Adipocyte (in vitro differentiated cells): ENCODE data around the gene NTNG1.

Experiments used
- DNase-seq: peaks from one replicate; pipeline ENCODE4 v3.0.0-alpha.2; 2015; ENCODE audit warnings: low read depth
- H3K27me3 ChIP-seq: replicated peaks from 2 replicates; pipeline ENCODE4 v1.7.0; 2013; ENCODE audit warnings: mild to moderate bottlenecking, low read length, moderate library complexity; ENCODE audit not compliant: control insufficient read depth, insufficient read depth
- H3K36me3 ChIP-seq: 2 replicates; pipeline ENCODE4 v1.7.0; 2013; ENCODE audit warnings: low read length, mild to moderate bottlenecking, moderate library complexity; ENCODE audit not compliant: control insufficient read depth, insufficient read depth, severe bottlenecking
- H3K4me1 ChIP-seq: 2 replicates; pipeline ENCODE4 v1.7.0; 2013; ENCODE audit warnings: mild to moderate bottlenecking, low read length, moderate library complexity; ENCODE audit not compliant: control insufficient read depth, insufficient read depth
- H3K4me3 ChIP-seq: 2 replicates; pipeline ENCODE4 v1.7.0; 2013; ENCODE audit warnings: mild to moderate bottlenecking, low read length, moderate library complexity
- H3K9ac ChIP-seq: 2 replicates; pipeline ENCODE4 v1.7.0; 2013; ENCODE audit warnings: mild to moderate bottlenecking, low read length, moderate library complexity
- H3K9me3 ChIP-seq: 2 replicates; pipeline ENCODE4 v1.7.0; 2013; ENCODE audit warnings: mild to moderate bottlenecking, low read length, moderate library complexity; ENCODE audit not compliant: control insufficient read depth

Gene NTNG1

DNA sequence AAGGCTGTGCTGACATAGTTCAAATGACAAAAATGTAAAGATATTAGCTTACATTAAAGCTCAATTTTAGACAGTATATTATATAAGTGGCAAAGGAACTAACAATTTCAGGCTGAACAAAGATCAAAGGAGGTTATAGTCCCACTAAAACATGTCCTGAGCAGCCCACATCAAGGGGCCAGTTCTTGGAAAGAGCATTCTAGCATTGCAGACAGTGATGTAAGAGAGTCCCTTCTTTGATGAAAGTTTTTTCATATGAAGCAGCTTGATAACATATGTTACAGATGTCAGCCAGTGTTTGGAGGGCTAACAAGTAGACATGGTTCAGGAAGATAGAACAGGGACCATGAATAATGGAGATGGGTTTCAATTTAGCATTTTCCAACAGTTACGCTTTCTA lies 301.7 kb downstream of the NTNG1 start:
- DNase-seq: no peak
- Histone ChIP-seq H3K4me3 (no peak overlapping the region), H3K4me1 (no peaks in the 10 kb centered on the region), H3K9me3 (no peaks in the 10 kb centered on the region), H3K36me3 (no peaks in the 10 kb centered on the region), H3K27me3 (no peaks in the 10 kb centered on the region), H3K9ac (no peak overlapping the region)

DNA sequence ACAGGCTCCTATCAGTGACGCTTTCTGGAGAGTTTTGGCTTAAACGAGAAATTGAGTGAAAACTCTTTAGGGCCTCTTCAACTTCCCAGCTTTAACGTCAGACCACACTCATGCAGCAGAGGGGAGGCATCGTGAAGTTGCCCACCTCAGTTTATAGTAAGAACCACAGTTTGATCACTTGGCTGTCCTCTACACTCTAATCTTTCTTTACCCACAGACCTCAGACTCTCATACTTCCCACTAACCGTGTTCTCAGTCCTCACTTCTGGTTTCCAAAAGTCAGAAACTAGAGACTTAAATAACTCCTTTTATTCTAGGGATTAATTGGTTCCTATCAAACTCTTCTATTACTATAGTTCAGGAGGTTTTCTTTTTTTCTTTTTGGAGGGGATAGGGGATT lies 302.2 kb downstream of the NTNG1 start:
- H3K27me3 ChIP-seq: no peaks in the 10 kb centered on the region
- no peak for DNase-seq
- H3K4me3 ChIP-seq: no peak overlapping the region
- no peaks in the 10 kb centered on the region for H3K9me3 ChIP-seq
- H3K4me1 ChIP-seq: no peaks in the 10 kb centered on the region
- no peak overlapping the region for H3K9ac ChIP-seq
- H3K36me3 ChIP-seq: no peaks in the 10 kb centered on the region

DNA sequence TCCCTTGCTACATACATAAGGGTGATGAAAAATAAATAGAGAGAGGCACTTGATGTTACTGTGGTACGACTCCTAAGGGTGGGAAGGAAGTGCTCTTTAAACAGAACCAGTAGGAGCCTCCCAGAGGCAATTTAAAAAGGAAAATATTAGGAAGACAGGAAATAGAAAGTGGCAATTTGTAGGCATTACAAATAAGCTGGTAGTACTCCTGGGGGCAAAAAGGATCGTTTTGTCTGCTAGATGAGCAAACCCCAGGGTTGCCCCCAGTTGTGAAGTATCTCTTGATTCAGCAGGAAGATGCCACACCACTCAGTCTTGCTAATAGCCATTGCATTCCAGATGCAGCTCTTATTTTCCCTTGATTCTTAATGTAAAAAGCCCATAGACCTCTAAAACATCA lies 303.0 kb downstream of the NTNG1 start:
- no peak overlapping the region for H3K9ac ChIP-seq
- DNase-seq: no peak
- H3K4me3 ChIP-seq: no peak overlapping the region
- no peaks in the 10 kb centered on the region for H3K36me3 ChIP-seq
- no peaks in the 10 kb centered on the region for H3K27me3 ChIP-seq
- no peaks in the 10 kb centered on the region for H3K9me3 ChIP-seq
- H3K4me1 ChIP-seq: no peaks in the 10 kb centered on the region

DNA sequence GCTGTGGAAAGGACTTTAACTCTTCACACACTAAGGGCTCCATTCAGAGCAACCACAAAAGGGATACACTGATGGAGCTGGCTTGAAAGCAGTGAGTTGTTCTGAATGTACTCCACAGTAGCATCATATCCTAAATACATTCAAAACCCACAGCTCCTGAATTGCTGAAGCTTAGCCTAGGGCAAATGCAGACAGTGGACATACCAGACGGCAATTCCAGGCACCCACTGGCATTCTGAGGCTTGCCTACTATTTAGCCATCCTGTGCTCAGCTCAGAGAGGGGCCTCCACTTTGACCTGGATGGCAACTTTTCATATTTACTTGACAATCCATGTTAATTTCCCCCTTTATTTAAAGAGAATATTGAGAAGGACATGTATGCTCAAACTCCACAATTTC lies 303.5 kb downstream of the NTNG1 start:
- H3K4me1 ChIP-seq: no peaks in the 10 kb centered on the region
- no peak overlapping the region for H3K4me3 ChIP-seq
- no peak overlapping the region for H3K9ac ChIP-seq
- no peaks in the 10 kb centered on the region for H3K36me3 ChIP-seq
- peak; percentile 5 for DNase-seq
- H3K27me3 ChIP-seq: no peaks in the 10 kb centered on the region
- H3K9me3 ChIP-seq: no peaks in the 10 kb centered on the region

DNA sequence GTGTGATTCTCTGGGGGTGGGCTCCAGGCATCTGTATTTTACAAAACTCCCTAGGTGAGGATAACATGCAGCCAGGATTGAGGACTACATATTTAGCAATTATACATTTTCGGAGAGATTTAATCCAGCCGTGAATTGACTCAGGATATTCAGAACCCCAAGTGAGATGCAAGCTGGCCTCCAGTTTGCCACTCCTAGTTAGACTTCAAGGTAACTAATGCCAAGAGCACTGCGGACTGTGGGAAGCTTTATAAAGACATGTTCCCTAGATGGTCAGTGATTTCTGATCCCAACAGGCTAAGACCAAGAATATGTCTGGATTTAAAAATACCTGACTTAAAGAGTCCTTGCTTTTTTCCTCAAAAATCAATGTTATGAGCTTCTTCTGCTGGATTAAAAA lies 308.5 kb downstream of the NTNG1 start:
- no peaks in the 10 kb centered on the region for H3K4me1 ChIP-seq

DNA sequence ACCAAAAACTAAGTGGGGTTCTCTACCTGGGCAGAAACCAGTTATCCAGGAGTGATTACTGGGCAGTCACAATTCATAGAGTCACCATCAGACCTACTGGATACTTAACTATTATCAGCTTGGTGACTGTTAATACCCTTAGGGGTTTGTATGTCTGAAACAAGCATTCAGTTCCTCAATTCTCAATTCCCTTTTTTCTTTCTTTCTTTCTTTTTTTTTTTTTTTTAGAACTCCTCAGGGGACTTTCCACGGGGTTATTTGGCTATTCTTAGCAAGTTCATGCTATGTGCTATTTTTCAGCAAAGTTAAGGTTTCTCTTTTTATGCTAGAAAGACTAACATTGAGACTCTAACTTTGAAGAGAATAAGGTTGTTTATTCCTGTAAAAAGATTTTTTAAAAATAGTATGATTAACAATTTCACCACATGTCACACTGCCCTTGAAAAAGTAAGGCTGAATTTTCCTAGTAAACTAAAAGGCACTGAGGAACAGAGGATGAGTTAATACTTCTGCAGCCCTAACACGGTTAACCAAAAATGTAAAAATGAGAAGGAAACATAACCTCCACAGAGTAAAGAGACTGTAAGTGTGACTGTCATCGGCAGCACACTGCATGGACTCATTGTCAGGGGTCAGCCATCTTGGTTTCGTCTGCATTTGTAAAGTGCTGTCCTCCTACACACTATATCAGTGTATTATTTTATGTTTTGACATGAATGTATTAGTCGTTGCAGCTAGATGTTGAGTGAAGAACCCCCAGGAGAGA lies 310.2 kb downstream of the NTNG1 start:
- Histone ChIP-seq H3K9ac (no peak overlapping the region), H3K4me3 (no peak overlapping the region), H3K36me3 (no peaks in the 10 kb centered on the region), H3K27me3 (no peaks in the 10 kb centered on the region), H3K4me1 (no peaks in the 10 kb centered on the region), H3K9me3 (no peaks in the 10 kb centered on the region)
- no peak for DNase-seq

More for the DNA sequence above, 308.5 kb downstream of the NTNG1 start:
- H3K9me3 ChIP-seq: no peaks in the 10 kb centered on the region
- no peak overlapping the region for H3K4me3 ChIP-seq
- no peaks in the 10 kb centered on the region for H3K36me3 ChIP-seq
- no peak overlapping the region for H3K9ac ChIP-seq
- no peak for DNase-seq
- no peaks in the 10 kb centered on the region for H3K27me3 ChIP-seq

DNA sequence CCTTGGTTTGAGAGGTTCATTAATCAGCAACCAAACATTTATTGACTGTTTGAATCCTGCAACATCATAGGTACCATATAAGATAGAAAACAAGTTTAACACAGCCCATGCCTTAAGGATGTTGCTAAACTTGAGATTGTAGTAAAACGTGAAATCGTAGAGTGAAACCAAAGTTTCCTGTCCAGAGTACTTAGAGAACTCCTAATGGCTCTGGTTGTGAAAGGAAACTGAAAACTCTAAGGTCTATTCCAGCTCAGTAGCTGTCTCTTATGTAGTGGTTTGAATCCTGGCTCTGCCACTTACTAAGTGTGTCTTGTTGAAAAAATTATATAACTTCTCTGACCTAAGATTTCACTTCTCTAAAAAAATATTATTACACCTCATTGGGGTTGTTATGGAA lies 310.9 kb downstream of the NTNG1 start:
- DNase-seq: no peak
- no peaks in the 10 kb centered on the region for H3K4me1 ChIP-seq
- H3K9me3 ChIP-seq: no peaks in the 10 kb centered on the region

DNA sequence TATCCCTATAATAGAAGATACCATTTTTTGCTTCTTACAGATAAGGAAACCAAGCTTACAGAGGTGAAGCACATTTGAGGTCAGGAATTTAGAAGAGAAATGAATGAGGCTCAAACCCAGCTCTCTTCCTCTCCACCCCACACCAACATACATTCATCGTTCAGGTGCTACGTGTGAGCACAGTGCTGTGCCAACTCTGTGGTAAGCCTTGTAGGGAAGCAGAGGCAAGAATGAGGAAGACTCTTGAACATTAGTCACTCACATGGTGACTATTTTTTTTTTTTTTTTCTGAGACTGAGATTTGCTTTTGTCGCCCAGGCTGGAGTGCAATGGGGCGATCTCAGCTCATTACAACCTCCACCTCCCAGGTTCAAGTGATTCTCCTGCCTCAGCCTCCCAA lies 314.0 kb downstream of the NTNG1 start:
- H3K4me1 ChIP-seq: no peaks in the 10 kb centered on the region
- H3K9ac ChIP-seq: no peak overlapping the region
- no peak overlapping the region for H3K4me3 ChIP-seq
- DNase-seq: no peak
- no peaks in the 10 kb centered on the region for H3K36me3 ChIP-seq
- H3K9me3 ChIP-seq: no peaks in the 10 kb centered on the region
- H3K27me3 ChIP-seq: no peaks in the 10 kb centered on the region

More for the DNA sequence above, 310.9 kb downstream of the NTNG1 start:
- H3K4me3 ChIP-seq: no peak overlapping the region
- H3K36me3 ChIP-seq: no peaks in the 10 kb centered on the region
- no peaks in the 10 kb centered on the region for H3K27me3 ChIP-seq
- H3K9ac ChIP-seq: no peak overlapping the region

DNA sequence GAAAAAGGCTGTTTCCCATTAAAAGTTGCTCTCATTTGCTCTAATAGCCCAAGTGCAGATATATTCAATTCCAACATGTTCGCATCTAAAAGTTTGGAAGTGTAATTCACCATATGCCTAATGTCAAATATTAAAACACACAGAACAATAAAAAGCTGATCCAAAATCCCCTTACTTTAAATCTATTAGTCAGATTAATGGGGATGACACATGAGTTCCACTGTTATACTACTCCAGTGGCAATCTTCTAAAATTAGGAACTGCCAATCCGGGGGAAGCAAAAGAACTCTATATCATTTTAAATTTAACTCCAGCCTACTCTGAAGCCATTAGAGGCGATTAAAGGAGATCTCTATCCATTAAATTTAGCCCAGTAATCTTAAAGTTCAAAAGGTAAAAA lies 317.1 kb downstream of the NTNG1 start:
- Histone ChIP-seq H3K4me1 (no peaks in the 10 kb centered on the region), H3K27me3 (no peaks in the 10 kb centered on the region), H3K9me3 (no peaks in the 10 kb centered on the region), H3K9ac (no peak overlapping the region), H3K4me3 (no peak overlapping the region), H3K36me3 (no peaks in the 10 kb centered on the region)
- DNase-seq: no peak

DNA sequence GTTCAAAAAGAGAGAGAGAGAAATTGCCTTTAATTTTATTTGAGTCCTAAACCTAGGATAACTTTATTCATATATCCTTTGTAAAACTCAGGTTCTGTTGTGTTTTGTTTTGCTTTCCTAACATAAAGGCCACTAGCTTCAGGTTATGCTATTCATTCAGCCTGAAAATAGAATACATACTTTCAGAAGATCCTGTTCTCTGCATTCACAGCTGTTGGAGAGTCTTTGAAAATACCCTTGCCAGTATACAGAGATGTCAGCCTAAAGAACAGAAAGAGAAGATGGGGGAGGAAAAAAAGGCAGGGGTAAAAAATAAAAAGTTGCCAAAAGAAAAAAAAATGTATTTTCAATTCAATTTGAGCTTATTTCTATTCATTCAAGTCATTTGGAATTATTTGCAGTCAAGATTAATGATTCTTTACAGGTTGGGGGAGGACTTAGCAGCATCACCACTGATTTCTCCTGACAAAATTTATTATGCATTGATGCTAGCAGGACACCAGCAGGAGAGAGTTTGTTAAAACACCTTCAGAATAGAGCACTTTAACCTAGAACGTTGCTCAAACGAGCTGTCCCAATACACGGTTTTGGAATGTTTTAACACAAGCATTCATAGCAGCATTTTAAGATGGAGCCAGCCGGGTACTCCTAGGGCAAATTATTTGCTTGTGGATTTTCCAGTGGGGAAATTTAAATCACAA lies 318.5 kb downstream of the NTNG1 start:
- Histone ChIP-seq H3K9ac (no peak overlapping the region), H3K36me3 (no peaks in the 10 kb centered on the region), H3K9me3 (no peaks in the 10 kb centered on the region), H3K4me3 (no peak overlapping the region), H3K27me3 (no peaks in the 10 kb centered on the region), H3K4me1 (no peaks in the 10 kb centered on the region)
- DNase-seq: no peak

DNA sequence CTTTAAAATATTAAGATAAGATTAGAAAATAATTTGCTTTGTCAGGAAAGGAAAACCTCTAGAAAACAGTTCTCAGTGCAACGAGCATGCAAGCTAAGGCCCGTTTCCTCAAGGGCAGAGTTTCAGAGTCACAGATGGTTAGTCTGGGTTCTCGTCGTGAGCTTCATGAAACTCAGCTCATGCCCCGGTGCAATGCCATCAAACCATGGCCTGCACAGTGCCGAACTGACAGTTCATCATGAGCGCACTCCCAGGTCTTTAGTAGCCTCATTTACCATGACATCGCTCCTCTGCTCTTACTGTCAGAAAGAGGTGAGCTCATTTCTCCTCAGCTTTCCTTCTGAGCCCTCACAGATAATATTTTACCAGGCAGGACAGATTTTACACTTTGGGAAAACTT lies 319.2 kb downstream of the NTNG1 start:
- no peak for DNase-seq
- Histone ChIP-seq H3K9ac (no peak overlapping the region), H3K36me3 (no peaks in the 10 kb centered on the region), H3K4me1 (no peaks in the 10 kb centered on the region), H3K9me3 (no peaks in the 10 kb centered on the region), H3K27me3 (no peaks in the 10 kb centered on the region), H3K4me3 (no peak overlapping the region)
